HG02678 (cell line): Measurements from ENCODE around the gene ZFP57.
"Not testable (repeated sequence)": the region's sequence is repeated elsewhere in the genome, so short reads cannot be mapped to it uniquely, and the experiment has no call there.

Experiments used
- ATAC-seq: cut with Tn5 transposase; IDR thresholded peaks from one replicate; pipeline ENCODE4 v1.9.1; 2021; ENCODE audit warnings: mild to moderate bottlenecking, moderate library complexity; ENCODE audit not compliant: unreplicated experiment

ZFP57 gene

GRCh38 chr6:29696147-29697125 lies 15.5 kb upstream of the ZFP57 start:
- no peak for ATAC-seq

DNA sequence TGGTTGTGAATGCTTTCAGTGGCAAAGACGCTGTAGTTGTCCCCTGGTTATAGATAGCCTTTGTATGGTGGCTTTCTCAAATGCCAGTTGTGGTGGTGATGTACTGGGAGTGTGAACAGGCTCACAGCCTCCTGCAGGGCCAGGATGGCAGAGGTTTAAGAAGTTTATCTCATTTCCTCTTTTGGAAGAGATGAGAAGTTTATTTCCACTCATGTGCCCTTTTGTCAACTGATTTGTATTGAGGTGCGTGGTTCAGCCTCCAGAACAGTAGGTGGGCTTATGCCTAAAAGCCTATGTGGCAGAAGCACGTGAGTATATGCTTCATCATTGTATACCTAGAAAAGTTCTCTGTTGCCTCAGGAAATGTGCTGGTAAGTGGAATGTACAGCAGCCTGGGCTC lies 13.7 kb upstream of the ZFP57 start:
- ATAC-seq: no peak

DNA sequence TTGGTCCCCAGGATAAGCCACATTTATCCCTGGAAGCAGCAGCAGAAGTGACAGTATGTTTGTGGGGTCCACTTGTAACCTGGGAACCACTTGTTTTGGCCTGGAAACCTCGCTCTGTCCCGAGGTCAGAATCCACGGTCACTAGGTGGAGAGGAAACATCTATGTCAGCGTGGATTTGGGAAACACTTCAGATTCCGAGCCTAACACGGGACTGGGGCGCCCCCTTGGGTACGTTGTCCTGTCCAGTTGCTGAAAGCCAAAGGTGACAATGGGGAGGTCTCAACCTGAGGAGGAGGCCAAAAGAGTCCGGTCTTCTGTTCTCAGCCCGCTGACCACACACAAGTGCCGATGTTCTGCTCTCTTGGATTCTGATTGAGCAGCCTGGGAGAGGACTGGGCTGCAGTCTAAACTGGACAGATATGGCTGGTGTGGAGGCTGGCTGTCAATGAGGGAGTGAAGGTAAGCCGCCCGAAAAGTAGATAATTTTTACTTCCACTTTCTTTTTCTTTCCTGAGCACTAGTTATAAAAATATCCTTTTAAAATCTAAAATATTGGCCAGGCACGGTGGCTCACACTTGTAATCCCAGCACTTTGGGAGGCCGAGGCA lies 4.9 kb upstream of the ZFP57 start:
- no peak for ATAC-seq

DNA sequence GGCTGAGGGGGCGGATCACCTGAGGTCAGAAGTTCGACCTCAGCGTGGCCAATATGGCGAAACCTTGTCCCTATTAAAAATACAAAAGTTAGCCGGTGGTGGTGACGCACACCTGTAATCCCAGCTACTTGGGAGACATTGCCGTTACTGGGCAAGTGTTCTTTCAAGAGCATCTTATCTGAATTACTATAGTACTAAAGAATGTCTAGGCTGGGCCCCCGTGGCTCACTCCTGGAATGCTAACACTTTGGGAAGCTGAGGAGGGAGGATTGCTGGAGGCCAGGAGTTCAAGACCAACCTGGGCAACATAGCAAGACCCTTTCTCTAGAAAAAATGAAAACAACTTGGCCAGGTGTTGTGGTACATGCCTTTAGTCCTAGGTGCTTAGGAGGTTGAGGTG lies 859 bp upstream of the ZFP57 start:
- no peak for ATAC-seq

- no peak for ATAC-seq
Observed at GRCh38 chr6:29680416-29680815, 536 bp downstream of the ZFP57 start.

GRCh38 chr6:29679962-29680361 lies 990 bp downstream of the ZFP57 start:
- no peak for ATAC-seq

GRCh38 chr6:29678114-29678513 lies 2.8 kb downstream of the ZFP57 start:
- ATAC-seq: no peak

- no peak for ATAC-seq
Observed at GRCh38 chr6:29676981-29677601, 3.9 kb downstream of the ZFP57 start.

DNA sequence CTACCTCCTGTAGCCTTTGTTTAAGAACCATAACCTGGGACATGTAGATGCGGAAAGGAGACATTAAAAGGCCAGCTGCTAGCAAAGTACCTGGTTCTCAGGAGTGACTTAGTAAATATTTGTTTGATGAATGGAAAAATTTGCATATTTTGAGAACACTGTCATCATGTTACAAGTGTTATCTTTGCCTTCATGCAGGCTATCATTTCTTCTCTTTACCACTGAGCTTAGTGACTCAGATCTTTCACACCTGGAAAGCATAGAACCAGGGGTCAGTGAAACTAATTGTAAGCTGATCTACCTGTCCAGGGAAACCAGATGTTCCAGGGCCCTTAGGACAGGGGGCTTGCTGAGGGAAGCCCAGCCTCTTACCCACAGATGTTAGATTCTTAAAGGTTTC lies 5.4 kb downstream of the ZFP57 start:
- no peak for ATAC-seq

- ATAC-seq: no peak
Observed at GRCh38 chr6:29674008-29674407, 6.9 kb downstream of the ZFP57 start.

DNA sequence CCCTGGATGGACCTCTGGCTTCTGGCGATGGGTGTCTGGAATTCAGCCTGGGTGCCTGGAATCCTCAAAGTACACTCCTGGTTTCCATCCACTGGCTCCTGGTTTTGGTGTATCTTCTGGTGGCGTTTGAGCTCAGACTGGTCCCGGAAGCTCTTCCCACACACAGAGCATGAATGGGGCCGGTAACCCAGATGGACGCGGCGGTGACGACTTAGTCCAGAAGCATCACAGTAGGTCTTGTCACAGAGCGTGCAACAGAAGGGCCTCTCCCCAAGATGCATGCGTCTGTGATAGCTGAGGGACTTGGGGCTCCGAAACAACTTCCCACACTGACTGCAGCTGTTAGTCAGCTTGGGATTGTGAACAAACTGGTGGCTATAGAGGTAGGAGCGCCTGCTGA lies 7.8 kb downstream of the ZFP57 start:
- no peak for ATAC-seq

DNA sequence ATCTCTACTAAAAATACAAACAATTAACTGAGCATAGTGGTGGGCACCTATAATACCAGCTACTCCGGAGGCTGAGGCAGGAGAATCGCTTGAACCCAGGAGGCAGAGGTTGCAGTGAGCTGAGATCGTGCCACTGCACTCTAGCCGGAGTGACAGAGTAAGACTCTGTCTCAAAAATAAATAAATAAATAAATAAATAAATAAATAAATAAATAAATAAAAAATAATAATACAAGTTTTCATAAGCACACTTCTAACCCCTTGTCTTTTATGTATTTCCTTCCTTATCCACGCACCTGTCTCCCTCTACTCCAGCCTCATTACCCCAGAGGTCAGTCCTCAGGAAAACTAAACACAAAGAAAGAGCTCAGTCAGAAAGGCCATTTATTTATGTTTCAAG lies 8.8 kb downstream of the ZFP57 start:
- not testable (repeated sequence) for ATAC-seq

GRCh38 chr6:29671026-29671425 lies 9.9 kb downstream of the ZFP57 start:
- no peak for ATAC-seq

DNA sequence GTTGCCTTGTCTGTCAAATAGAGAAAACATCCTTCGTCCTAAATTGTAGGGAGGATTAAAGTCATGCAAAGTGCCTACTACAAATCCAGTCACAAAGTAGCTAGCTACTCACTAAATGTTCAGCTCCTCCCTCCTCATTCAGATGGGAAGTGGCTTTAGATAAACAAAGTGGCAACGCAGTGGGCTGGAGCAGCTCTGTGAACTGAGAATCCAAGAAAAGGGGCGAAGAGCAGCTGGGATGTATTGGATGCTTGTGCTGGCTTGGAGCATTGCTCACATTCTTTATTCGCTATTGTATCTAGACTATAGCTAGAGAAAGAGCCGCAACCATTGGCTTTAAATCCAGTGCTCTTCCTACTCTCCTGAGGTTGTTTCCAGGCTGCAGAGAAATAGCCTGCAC lies 13.8 kb downstream of the ZFP57 start:
- ATAC-seq: no peak

GRCh38 chr6:29666826-29667130 lies 14.2 kb downstream of the ZFP57 start:
- ATAC-seq: no peak

DNA sequence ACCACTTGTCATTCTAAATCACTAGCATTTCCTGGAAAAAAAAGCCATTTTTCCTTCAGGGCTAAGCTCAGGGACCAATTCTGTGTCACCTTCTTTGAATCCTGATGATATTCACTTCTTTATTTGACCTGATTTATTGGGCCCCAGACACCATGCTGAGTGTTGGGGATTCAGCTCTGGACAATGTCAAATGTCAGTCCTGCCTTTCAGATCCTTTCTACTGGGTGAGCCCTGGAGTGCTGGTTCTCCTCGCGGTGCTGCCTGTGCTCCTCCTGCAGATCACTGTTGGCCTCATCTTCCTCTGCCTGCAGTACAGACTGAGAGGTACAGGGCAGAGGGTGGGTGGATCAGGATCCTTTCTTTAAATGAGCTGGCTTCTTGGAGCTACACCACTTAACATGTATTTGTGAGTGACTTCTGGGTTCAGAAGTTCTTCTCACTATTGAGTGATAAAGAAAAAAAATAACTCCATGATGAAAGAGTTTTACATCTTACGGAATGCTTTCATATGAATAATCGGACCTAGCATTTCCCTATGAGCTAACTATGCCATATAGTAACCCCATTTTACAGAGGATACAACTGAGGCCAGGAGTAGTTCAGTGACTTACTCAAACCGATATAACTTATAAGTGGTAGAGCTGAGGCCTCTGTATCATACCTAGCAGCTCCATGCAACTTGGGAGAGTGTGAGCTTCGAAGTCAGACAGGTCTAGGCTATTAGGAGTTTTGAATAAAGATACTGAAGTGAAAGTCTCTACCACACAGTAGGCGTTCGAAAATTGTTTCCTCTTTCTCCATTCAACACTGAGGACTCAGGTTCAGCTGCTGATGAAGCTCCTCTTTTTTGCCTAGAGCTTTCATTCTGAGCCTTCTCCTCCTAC lies 14.8 kb downstream of the ZFP57 start:
- ATAC-seq: no peak

DNA sequence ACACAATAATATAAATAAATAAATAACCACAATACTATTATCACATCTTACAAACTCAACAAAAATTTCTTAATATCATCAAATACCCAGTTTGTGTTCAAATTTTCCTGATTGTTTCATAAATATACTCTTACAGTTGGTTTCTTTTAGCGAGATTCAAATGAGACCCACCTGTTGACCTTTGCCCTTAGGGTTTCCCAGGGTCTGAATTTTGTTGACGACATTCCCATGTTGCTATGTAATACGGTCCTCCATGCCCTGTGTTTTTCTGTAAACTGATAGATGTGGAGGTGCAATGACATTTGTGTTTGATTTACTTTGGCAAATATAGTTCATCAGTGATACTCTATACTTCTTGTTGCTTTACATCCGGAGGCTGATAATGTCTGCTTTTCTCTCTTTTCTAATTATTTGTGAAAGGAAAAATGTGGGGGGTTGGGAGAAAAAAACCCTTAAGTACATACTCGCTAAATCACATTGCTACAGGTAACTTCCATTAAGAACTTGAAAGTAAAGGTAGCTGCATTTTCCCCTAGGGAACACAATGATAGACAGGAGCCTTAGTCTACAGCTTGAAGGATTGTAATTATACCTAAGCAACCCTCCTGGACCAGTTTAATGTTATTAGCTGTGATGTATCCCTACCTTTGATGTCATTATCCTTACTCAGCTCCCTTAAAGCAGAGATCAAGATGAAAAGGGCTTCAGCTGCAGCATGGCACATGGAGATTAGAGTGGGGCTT lies 17.5 kb downstream of the ZFP57 start:
- no peak for ATAC-seq

- ATAC-seq: not testable (repeated sequence)
Observed at GRCh38 chr6:29661502-29662141, 19.3 kb downstream of the ZFP57 start.

GRCh38 chr6:29661071-29661470 lies 19.9 kb downstream of the ZFP57 start:
- no peak for ATAC-seq

GRCh38 chr6:29656798-29657197 lies 24.2 kb downstream of the ZFP57 start, which contains the start of gene MOG:
Gene MOG, plus strand, starts transcription at chr6:29657092. Its CDS starts 118 bp downstream, at chr6:29657210.
- ATAC-seq: no peak
